GM23248 (cell line): ENCODE data around the gene SLC25A45. TPM values are rescaled to one million over a fixed set of nuclear protein-coding genes. Genes with fewer than 3 reads are reported as not detected.
A peak's percentile ranks its signal among the peaks of the same experiment; 100 is the strongest.

Source experiments
- DNase-seq: peaks from one replicate; pipeline ENCODE4 v3.0.0-alpha.2; 2015
- H2AFZ ChIP-seq: fragments of 200-600 bp; sonication (generic); 2 replicates; pipeline ENCODE4 v1.6.1; 2016; ENCODE audit warnings: antibody characterized with exemption
- H3F3A ChIP-seq: fragments of 200-600 bp; sonication (generic); 2 replicates; pipeline ENCODE4 v1.6.1; 2016; ENCODE audit warnings: mild to moderate bottlenecking, antibody characterized with exemption, mixed run types; ENCODE audit not compliant: insufficient read depth
- H3K27ac ChIP-seq: fragments of 200-600 bp; sonication (generic); 2 replicates; pipeline ENCODE4 v1.5.1; 2016; ENCODE audit warnings: mild to moderate bottlenecking
- H3K27me3 ChIP-seq: fragments of 200-600 bp; sonication (generic); replicated peaks from 2 replicates; pipeline ENCODE4 v1.6.1; 2016; ENCODE audit warnings: mild to moderate bottlenecking; ENCODE audit not compliant: insufficient read depth
- H3K36me3 ChIP-seq: fragments of 200-600 bp; sonication (generic); 2 replicates; pipeline ENCODE4 v1.6.1; 2016; ENCODE audit warnings: low read depth, mild to moderate bottlenecking
- H3K4me1 ChIP-seq: fragments of 200-600 bp; sonication (generic); 2 replicates; pipeline ENCODE4 v1.6.1; 2016; ENCODE audit warnings: mild to moderate bottlenecking; ENCODE audit not compliant: insufficient read depth
- H3K4me2 ChIP-seq: fragments of 200-600 bp; sonication (generic); one replicate; pipeline ENCODE4 v1.6.1; 2016; ENCODE audit warnings: mild to moderate bottlenecking; ENCODE audit not compliant: unreplicated experiment
- H3K4me3 ChIP-seq: fragments of 200-600 bp; sonication (generic); 2 replicates; pipeline ENCODE4 v1.5.1; 2016; ENCODE audit warnings: mild to moderate bottlenecking
- H3K79me2 ChIP-seq: fragments of 200-600 bp; sonication (generic); 2 replicates; pipeline ENCODE4 v1.6.1; 2016; ENCODE audit warnings: mild to moderate bottlenecking; ENCODE audit not compliant: insufficient read depth
- H3K9ac ChIP-seq: fragments of 200-600 bp; sonication (generic); 2 replicates; pipeline ENCODE4 v1.6.1; 2016; ENCODE audit warnings: mild to moderate bottlenecking
- H3K9me2 ChIP-seq: fragments of 200-600 bp; sonication (generic); 2 replicates; pipeline ENCODE4 v1.6.1; 2016; ENCODE audit warnings: mixed run types, mild to moderate bottlenecking, moderate library complexity; ENCODE audit not compliant: insufficient read depth
- H3K9me3 ChIP-seq: fragments of 200-600 bp; sonication (generic); one replicate; pipeline ENCODE4 v1.6.1; 2017; ENCODE audit warnings: low read depth
- H4K20me1 ChIP-seq: fragments of 200-600 bp; sonication (generic); 2 replicates; pipeline ENCODE4 v1.6.0; 2016; ENCODE audit not compliant: insufficient read depth
- EZH2 ChIP-seq: fragments of 200-600 bp; sonication (generic); IDR thresholded peaks from 2 replicates; pipeline ENCODE4 v1.6.1; 2018; ENCODE audit warnings: antibody characterized with exemption, mild to moderate bottlenecking; ENCODE audit not compliant: insufficient read depth, poor library complexity, severe bottlenecking
- EZH2phosphoT487 ChIP-seq: fragments of 200-600 bp; sonication (generic); IDR thresholded peaks from 2 replicates; pipeline ENCODE4 v1.6.1; 2018; ENCODE audit warnings: antibody characterized with exemption, moderate library complexity, mild to moderate bottlenecking, low read depth; ENCODE audit not compliant: insufficient read depth
- WGBS, 2 experiments: methylation state at CpG; one replicate each; pipeline ENCODE4 v1.1.6; 2015 to 2017; ENCODE audit warnings: low lambda C conversion rate in 2 of 2, low coverage in 1 of 2; ENCODE audit errors: missing lambda C conversion rate in 2 of 2; 5-methylcytosine and 5-hydroxymethylcytosine counted together
- in situ Hi-C: fragments of 300-500 bp; cut with MboI; formaldehyde crosslinking; loops from 2 replicates; pipeline ENCODE4 v1.15.0; 2020
- polyA plus RNA-seq: library from polyadenylated mRNA; unstranded; fragments of >200 nt; fragmentation: Nextera tagmentation; extraction: Ambion mirVana; gene quantifications from 2 replicates; pipeline ENCODE4 v1.2.1, GENCODE V29; 2016
- total RNA-seq: library from RNA; depleted of rRNA; stranded (reverse); fragments of >200 nt; shearing (Covaris generic); gene quantifications from 2 replicates; pipeline ENCODE4 v1.2.3, GENCODE V29; 2014

The SLC25A45 gene
- total and polyA plus RNA-seq, 2 experiments from 2014 or later = 3.6 to 3.9 TPM

DNA sequence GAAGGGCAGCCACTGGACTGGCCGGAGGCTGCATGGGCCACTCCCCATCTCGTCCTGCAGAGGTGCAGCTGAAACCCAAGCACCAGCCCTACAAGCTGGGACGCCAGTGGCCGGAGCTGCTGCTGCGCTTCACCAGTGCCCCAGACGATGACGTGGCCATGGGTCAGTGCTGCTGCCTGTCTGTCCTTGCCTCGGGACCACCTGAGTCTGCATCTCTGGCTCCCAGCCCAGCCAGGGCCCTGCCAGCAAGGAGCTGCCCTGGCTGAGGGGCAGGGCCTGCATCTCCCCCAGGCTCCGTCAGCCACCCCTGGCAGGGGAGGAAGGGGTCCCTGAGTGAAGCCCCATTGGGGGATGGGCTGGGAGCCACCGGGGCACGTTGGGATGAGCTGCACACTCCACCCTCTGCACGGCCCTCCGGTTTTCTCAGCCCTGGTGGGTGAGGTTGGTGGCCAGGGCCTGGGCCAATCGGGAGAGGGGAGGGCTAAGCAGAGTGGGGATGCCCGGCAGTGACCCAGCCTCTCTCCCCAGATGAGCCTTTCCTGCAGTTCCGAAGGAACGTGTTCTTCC lies 11.2 kb upstream of the SLC25A45 start:
- Histone ChIP-seq H4K20me1 (no peaks in the 10 kb centered on the region), H3K36me3 (peaks cover 9% of the 10 kb centered on the region; the same call in 1 of the 2 replicates), H3K4me1 (peaks cover 32% of the 10 kb centered on the region), H3K4me2 (no peak overlapping the region), H3K27ac (no peak overlapping the region), H3K4me3 (no peak overlapping the region), H2AFZ (no peak overlapping the region), H3K79me2 (peaks cover 97% of the 10 kb centered on the region), H3K27me3 (no peaks in the 10 kb centered on the region), H3F3A (no peaks in the 10 kb centered on the region; the same call in 1 of the 2 replicates), H3K9me3 (no peaks in the 10 kb centered on the region), H3K9me2 (no peaks in the 10 kb centered on the region), H3K9ac (no peak overlapping the region)
- 82 to 92% methylated on average over 12 to 17 of the region's 17 CpGs for WGBS, 2 experiments
- no peak for TF ChIP-seq EZH2phosphoT487
- TF ChIP-seq EZH2 = no peak
- no peak for DNase-seq
- in situ Hi-C loops = no loop called here

DNA sequence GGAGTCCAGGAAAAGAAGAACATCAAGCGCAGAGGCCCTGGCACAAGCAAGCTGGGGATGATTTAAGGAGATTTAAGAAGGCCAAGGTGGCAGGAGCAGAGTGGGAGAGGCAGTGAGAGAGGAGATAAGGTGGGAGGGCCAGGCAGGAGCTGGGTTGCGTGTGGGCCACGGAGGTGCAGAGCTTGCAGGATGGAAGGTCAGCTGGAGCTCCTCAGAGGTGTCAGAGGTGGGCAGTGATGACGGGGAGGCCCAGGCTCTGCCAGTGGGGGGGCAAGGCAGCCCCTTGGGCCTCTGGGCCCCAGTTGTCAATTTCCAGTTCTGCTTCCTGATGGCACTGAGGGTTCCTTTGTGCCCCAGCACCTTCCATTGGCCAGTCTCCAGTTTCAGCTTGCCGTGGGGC lies 10.5 kb upstream of the SLC25A45 start:
- Histone ChIP-seq H3K27me3 (no peaks in the 10 kb centered on the region), H3K4me1 (peaks cover 39% of the 10 kb centered on the region), H3K4me2 (no peak overlapping the region), H4K20me1 (no peaks in the 10 kb centered on the region), H3K79me2 (peaks cover 97% of the 10 kb centered on the region), H3K36me3 (peaks cover 6% of the 10 kb centered on the region; the same call in 1 of the 2 replicates), H3F3A (no peaks in the 10 kb centered on the region; the same call in 1 of the 2 replicates), H2AFZ (no peak overlapping the region), H3K9ac (no peak overlapping the region), H3K4me3 (no peak overlapping the region), H3K9me2 (no peaks in the 10 kb centered on the region), H3K27ac (no peak overlapping the region), H3K9me3 (no peaks in the 10 kb centered on the region)
- in situ Hi-C loops = no loop called here
- no peak for TF ChIP-seq EZH2
- TF ChIP-seq EZH2phosphoT487 = no peak
- DNase-seq = no peak
- WGBS, 2 experiments = 97 to 100% methylated on average over 5 of the region's 5 CpGs

DNA sequence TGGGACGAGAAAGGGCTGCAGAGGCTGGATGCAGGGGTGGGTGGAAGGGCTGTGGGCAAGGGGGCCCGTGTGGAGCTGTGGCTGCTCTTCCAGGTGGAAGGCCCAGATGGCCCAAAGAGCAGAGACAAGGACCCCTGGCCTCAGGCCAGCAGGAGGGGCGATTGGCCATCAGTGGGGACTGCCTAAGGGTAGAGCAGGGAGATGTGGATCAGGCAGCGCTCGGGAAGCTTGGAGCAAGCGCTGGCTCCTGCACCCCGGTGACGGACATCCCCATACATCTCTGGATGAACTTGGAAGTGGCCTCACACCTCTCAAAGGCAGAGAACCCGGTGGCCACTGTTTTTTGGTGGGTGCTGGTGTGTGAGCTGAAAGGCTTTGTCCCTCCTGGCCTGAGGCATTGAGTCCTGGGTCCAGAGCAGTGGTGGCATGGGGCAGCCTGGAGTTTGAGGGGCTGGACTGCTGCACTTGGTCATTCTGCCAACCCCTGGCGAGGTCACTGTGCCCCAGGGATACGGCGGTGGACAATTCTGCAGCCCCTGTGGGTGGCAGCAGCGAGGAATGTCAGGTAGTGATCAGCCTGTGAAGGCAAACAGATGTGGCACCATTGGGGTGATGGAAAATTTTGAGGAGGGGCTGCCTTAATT lies 9.9 kb upstream of the SLC25A45 start:
- H3K36me3 ChIP-seq = peaks cover 6% of the 10 kb centered on the region; the same call in 1 of the 2 replicates
- H3K9me2 ChIP-seq = no peaks in the 10 kb centered on the region
- H3K27me3 ChIP-seq = no peaks in the 10 kb centered on the region
- H2AFZ ChIP-seq = no peak overlapping the region
- H3K4me1 ChIP-seq = peaks cover 45% of the 10 kb centered on the region
- H4K20me1 ChIP-seq = no peaks in the 10 kb centered on the region
- in situ Hi-C loops = no loop called here
- peaks cover 100% of the 10 kb centered on the region for H3K79me2 ChIP-seq
- H3F3A ChIP-seq = no peaks in the 10 kb centered on the region; the same call in none of the 2 replicates
- TF ChIP-seq EZH2phosphoT487 (no peak), EZH2 (no peak)
- WGBS, 2 experiments = 83 to 87% methylated on average over 11 to 13 of the region's 13 CpGs
- no peak overlapping the region for H3K4me2 ChIP-seq
- H3K27ac ChIP-seq = no peak overlapping the region
- no peak overlapping the region for H3K4me3 ChIP-seq
- no peaks in the 10 kb centered on the region for H3K9me3 ChIP-seq
- no peak for DNase-seq
- H3K9ac ChIP-seq = peak overlapping the region; percentile 92; the same call in 1 of the 2 replicates

DNA sequence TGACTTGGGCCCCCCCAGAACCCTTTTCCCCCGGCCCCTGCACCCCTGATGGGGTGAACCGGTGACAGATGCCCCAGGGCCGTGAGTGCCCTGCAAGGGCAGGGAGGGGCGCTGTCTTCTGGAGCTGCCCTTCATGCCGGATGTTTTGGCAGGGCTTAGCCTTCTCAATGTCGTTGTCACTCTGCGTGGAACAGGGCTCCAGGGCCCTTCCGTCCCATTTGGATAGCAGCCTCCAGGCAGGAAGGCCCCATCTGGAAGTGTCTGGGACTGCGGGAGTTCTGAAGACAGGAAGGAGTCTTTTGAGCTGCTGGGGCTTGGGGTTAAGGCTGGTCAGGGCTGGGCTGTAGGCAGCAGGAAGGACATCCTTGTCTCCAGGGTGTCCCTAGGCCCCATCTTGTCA lies 8.6 kb upstream of the SLC25A45 start:
- no peaks in the 10 kb centered on the region for H3K9me3 ChIP-seq
- peak overlapping the region; percentile 57 for H3K4me3 ChIP-seq
- peak; percentile 67 for DNase-seq
- H3K9me2 ChIP-seq = no peaks in the 10 kb centered on the region
- H3F3A ChIP-seq = no peaks in the 10 kb centered on the region; the same call in none of the 2 replicates
- H3K36me3 ChIP-seq = peaks cover 4% of the 10 kb centered on the region; the same call in 1 of the 2 replicates
- no peak overlapping the region for H2AFZ ChIP-seq
- peak overlapping the region; percentile 69 for H3K27ac ChIP-seq
- H3K4me2 ChIP-seq = peak overlapping the region; percentile 67
- H3K9ac ChIP-seq = peak overlapping the region; percentile 92
- TF ChIP-seq EZH2phosphoT487 (no peak), EZH2 (no peak)
- no peaks in the 10 kb centered on the region for H3K27me3 ChIP-seq
- H3K79me2 ChIP-seq = peaks cover 98% of the 10 kb centered on the region
- WGBS, 2 experiments = 28% methylated on average over 9 of the region's 9 CpGs
- in situ Hi-C loops = no loop called here
- no peaks in the 10 kb centered on the region for H4K20me1 ChIP-seq
- peaks cover 49% of the 10 kb centered on the region for H3K4me1 ChIP-seq
